HG02943 (cell line): ENCODE measurements around the gene DGKG.

ENCODE experiments used
- ATAC-seq: cut with Tn5 transposase; IDR thresholded peaks from one replicate; pipeline ENCODE4 v1.9.1; 2021; ENCODE audit warnings: mild to moderate bottlenecking, low read depth, moderate library complexity; ENCODE audit not compliant: unreplicated experiment

The DGKG gene

GRCh38 chr3:186281176-186281575 is 80.9 kb downstream of the DGKG start:
- ATAC-seq: no peak

- ATAC-seq: no peak
Measured at GRCh38 chr3:186280737-186281136, 81.3 kb downstream of the DGKG start.

GRCh38 chr3:186277268-186277909 is 84.6 kb downstream of the DGKG start:
- no peak for ATAC-seq

- no peak for ATAC-seq
Measured at GRCh38 chr3:186275436-186275835, 86.6 kb downstream of the DGKG start.

- no peak for ATAC-seq
Measured at GRCh38 chr3:186273586-186273985, 88.4 kb downstream of the DGKG start.

GRCh38 chr3:186270701-186271100 is 91.3 kb downstream of the DGKG start:
- no peak for ATAC-seq

GRCh38 chr3:186268616-186269448 is 93.2 kb downstream of the DGKG start:
- ATAC-seq: no peak

GRCh38 chr3:186267758-186268157 is 94.3 kb downstream of the DGKG start:
- no peak for ATAC-seq

GRCh38 chr3:186264608-186265400 is 97.2 kb downstream of the DGKG start:
- ATAC-seq: no peak

- no peak for ATAC-seq
Measured at GRCh38 chr3:186261638-186262037, 100.4 kb downstream of the DGKG start.

- ATAC-seq: no peak
Measured at GRCh38 chr3:186260726-186261125, 101.3 kb downstream of the DGKG start.

GRCh38 chr3:186259612-186260383 is 102.2 kb downstream of the DGKG start:
- no peak for ATAC-seq

- ATAC-seq: no peak
Measured at GRCh38 chr3:186258968-186259367, 103.1 kb downstream of the DGKG start.

GRCh38 chr3:186257866-186258265 is 104.2 kb downstream of the DGKG start:
- ATAC-seq: no peak

GRCh38 chr3:186255703-186256331 is 106.2 kb downstream of the DGKG start:
- no peak for ATAC-seq

GRCh38 chr3:186254676-186255650 is 107.1 kb downstream of the DGKG start:
- no peak for ATAC-seq

GRCh38 chr3:186251948-186252619 is 110.0 kb downstream of the DGKG start:
- no peak for ATAC-seq

GRCh38 chr3:186248850-186249249 is 113.2 kb downstream of the DGKG start:
- ATAC-seq: no peak
